Bronchial epithelial cell (primary cell): ENCODE measurements around the gene ARL5B. TPM values are rescaled to one million over a fixed set of nuclear protein-coding genes. Genes with fewer than 3 reads are reported as not detected.

Source experiments
- DNase-seq: peaks from one replicate; pipeline ENCODE4 v3.0.0-alpha.2; 2010; ENCODE audit warnings: low read depth
- FAIRE-seq: peaks from 2 replicates; lab custom pipeline; 2011; peaks lifted over from hg19 to GRCh38; lab: Jason Lieb, UNC
- H3K27me3 ChIP-seq: 2 replicates; pipeline ENCODE4 v1.5.1; 2011; ENCODE audit warnings: low read length; ENCODE audit not compliant: control insufficient read depth, insufficient read depth
- H3K36me3 ChIP-seq: 2 replicates; pipeline ENCODE4 v1.5.1; 2011; ENCODE audit warnings: low read length; ENCODE audit not compliant: control insufficient read depth, insufficient read depth
- H3K4me3 ChIP-seq: 2 replicates; pipeline ENCODE4 v1.5.1; 2011; ENCODE audit warnings: mild to moderate bottlenecking, low read depth, low read length, control low read depth
- total RNA-seq: library from RNA; depleted of rRNA; stranded (reverse); fragments of >200 nt; gene quantifications from 2 replicates; pipeline ENCODE4 v1.2.1, GENCODE V29; 2014
- TF ChIP-seq, protein P1 (sequence below): IDR thresholded peaks from 2 replicates; pipeline ENCODE4 v1.5.1; 2011; ENCODE audit warnings: mild to moderate bottlenecking, moderate library complexity, low read length, control low read depth, inconsistent platforms; ENCODE audit not compliant: insufficient read depth, severe bottlenecking

Gene ARL5B
- total RNA-seq, 1 donor from 2014 or later: 16.1 TPM

GRCh38 chr10:18664841-18665478 is 5.7 kb downstream of the ARL5B start:
- TF ChIP-seq, protein P1, sequence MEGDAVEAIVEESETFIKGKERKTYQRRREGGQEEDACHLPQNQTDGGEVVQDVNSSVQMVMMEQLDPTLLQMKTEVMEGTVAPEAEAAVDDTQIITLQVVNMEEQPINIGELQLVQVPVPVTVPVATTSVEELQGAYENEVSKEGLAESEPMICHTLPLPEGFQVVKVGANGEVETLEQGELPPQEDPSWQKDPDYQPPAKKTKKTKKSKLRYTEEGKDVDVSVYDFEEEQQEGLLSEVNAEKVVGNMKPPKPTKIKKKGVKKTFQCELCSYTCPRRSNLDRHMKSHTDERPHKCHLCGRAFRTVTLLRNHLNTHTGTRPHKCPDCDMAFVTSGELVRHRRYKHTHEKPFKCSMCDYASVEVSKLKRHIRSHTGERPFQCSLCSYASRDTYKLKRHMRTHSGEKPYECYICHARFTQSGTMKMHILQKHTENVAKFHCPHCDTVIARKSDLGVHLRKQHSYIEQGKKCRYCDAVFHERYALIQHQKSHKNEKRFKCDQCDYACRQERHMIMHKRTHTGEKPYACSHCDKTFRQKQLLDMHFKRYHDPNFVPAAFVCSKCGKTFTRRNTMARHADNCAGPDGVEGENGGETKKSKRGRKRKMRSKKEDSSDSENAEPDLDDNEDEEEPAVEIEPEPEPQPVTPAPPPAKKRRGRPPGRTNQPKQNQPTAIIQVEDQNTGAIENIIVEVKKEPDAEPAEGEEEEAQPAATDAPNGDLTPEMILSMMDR: no peak
- Histone ChIP-seq H3K4me3 (no peak overlapping the region), H3K27me3 (no peaks in the 10 kb centered on the region), H3K36me3 (no peaks in the 10 kb centered on the region)
- DNase-seq (no peak), FAIRE-seq (no peak)

- TF ChIP-seq, protein P1: no peak
- no peak for FAIRE-seq
- Histone ChIP-seq H3K36me3 (peaks cover 2% of the 10 kb centered on the region), H3K27me3 (no peaks in the 10 kb centered on the region), H3K4me3 (no peak overlapping the region)
- peak; percentile 67 for DNase-seq
Observed at GRCh38 chr10:18665815-18666558, 6.8 kb downstream of the ARL5B start.

GRCh38 chr10:18666810-18667209 is 7.6 kb downstream of the ARL5B start:
- peak; percentile 97 for DNase-seq
- no peak for FAIRE-seq
- TF ChIP-seq, protein P1: no peak
- no peaks in the 10 kb centered on the region for H3K27me3 ChIP-seq
- no peak overlapping the region for H3K4me3 ChIP-seq
- H3K36me3 ChIP-seq: peaks cover 2% of the 10 kb centered on the region

DNA sequence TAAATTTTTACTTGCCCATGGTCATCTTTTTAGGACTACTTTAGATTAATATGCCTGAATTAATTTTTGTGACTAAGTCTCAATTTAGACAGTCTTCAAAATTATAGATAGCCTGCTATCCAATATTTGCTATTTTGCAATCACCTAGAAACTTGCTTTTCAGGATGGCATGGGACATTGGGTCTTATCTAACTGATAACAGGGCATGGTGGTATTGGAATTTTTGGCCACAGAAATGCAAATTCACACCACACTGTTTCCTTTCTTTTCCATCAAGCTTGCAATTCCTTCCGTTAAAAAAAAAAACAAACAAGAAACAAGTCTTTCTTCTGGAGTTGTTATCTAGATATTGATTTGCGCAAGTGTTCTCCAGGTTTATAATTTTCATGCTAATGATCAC is 8.8 kb downstream of the ARL5B start:
- Histone ChIP-seq H3K4me3 (no peak overlapping the region), H3K27me3 (no peaks in the 10 kb centered on the region), H3K36me3 (peaks cover 2% of the 10 kb centered on the region)
- TF ChIP-seq, protein P1: no peak
- no peak for FAIRE-seq
- no peak for DNase-seq

DNA sequence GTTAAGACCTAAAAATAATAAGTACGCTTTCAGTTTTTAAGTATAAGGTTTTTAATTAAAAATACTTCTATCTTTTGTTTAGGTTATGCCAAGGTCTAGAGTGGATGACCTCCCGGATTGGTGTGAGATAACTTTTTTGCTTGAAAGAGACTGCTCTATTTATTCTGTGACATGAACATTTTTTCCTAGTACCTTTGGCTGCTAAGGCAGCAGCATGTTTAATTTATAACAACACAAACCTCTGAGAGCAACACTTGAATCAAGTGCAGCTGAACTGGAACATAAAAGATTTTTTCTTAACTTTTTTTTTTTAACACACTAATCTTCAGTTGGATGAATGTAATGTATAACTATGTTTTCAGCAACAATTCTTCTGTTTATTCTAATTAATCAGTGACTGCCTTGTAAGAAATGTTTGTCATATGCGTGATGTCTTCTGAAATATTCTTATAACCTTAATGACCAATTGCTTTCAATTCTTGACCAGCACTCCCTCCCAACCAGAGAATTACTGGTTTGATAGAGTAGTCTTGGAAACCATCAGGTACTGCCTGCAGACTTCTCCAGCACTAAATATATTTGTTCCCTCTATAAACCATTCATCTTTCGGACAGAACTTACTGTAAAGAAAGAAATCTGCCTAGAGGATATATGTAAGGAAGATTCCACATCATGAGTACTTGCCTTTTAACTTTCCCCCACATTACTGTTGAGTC is 16.0 kb downstream of the ARL5B start:
- H3K36me3 ChIP-seq: peaks cover 5% of the 10 kb centered on the region
- no peak overlapping the region for H3K4me3 ChIP-seq
- DNase-seq (no peak), FAIRE-seq (no peak)
- H3K27me3 ChIP-seq: no peaks in the 10 kb centered on the region
- TF ChIP-seq, protein P1: no peak
